ENCODE measurements around the gene CYB5R2. TPM values are rescaled to one million over a fixed set of nuclear protein-coding genes. Genes with fewer than 3 reads are reported as not detected.

CYB5R2 gene
- total and polyA plus RNA-seq, 4 donors = 0.19 to 3.7 (median 2.0) TPM

- H3K4me1 ChIP-seq (ENCODE audit: control insufficient read depth in 4 of 4, insufficient read depth in 4 of 4, low read length in 3 of 4) = no peaks in the 10 kb centered on the region
- no peaks in the 10 kb centered on the region for H3K27me3 ChIP-seq (ENCODE audit: control insufficient read depth in 4 of 4, insufficient read depth in 4 of 4, low read length in 3 of 4)
- H3K36me3 ChIP-seq (ENCODE audit: control insufficient read depth in 4 of 4, insufficient read depth in 3 of 4, low read depth in 1 of 4, low read length in 3 of 4) = peaks cover 9 to 84% (median 77%) of the 10 kb centered on the region in 4 donors
- H3K4me3 ChIP-seq (ENCODE audit: low read depth in 1 of 3, low read length in 3 of 3) = no peak overlapping the region
- WGBS = 70% methylated on average over 5 of the region's 5 CpGs
- H3K9ac ChIP-seq (ENCODE audit: low read depth in 1 of 2, low read length in 2 of 2) = no peak overlapping the region
- no peaks in the 10 kb centered on the region for H3K9me3 ChIP-seq (ENCODE audit: control insufficient read depth in 4 of 4, low read length in 3 of 4)
- H3K27ac ChIP-seq (ENCODE audit: low read depth in 1 of 2, low read length in 2 of 2) = no peak overlapping the region
- no peak for DNase-seq (ENCODE audit: low spot score)
- TF ChIP-seq JUND (IDR thresholded peaks at IDR 0.05) = no peak
These were observed 34.3 kb downstream of the CYB5R2 start for GRCh38 chr11:7638710-7639642.

DNA sequence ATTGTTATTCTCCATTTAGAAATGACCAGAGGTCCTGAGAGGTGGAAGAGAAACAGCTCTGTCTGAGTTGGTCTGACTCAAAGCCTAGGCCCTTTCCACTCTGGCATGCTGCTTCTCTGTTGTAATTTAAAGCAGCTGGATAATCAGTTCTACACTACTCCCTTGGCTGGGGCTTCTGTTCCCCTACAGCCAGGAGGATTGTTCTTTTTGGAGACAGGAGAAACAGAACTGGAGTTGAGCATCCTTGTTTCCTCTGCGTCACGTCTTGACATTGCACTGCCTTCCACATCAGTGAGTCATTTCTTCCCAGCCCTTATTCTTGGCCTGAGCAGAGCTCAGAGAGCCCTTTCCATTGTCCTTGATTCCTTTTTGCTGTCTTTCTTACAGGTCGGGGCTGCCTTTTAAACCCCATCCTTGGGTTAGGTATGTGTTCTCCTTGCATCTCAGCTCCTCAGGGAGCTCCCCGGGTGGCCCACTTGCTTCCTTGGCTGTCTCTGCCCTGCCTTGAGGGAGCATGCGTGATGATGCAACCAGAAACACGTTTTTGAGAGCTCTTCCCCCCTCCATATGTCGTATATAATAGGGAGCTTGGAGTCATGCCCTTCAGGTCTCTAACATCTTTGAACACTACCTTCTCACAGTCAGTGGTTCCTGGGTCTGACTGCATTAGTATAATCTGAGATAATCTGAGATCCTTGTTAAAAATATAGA is 35.7 kb downstream of the CYB5R2 start:
- H3K9me3 ChIP-seq (ENCODE audit: control insufficient read depth in 4 of 4, low read length in 3 of 4) = no peaks in the 10 kb centered on the region
- no peak for DNase-seq (ENCODE audit: low spot score)
- TF ChIP-seq REST (IDR thresholded peaks at IDR 0.05) = no peak
- TF ChIP-seq YY1 (IDR thresholded peaks at IDR 0.05) = no peak
- no peak for TF ChIP-seq JUND (IDR thresholded peaks at IDR 0.05)
- no peak for TF ChIP-seq ATF3 (IDR thresholded peaks at IDR 0.05)
- no peak for TF ChIP-seq NR2F2 (IDR thresholded peaks at IDR 0.05)
- TF ChIP-seq MAX (IDR thresholded peaks at IDR 0.05) = no peak
- no peak for TF ChIP-seq EGR1 (IDR thresholded peaks at IDR 0.05; ENCODE audit: low read depth in 2 of 2)
- no peak for TF ChIP-seq HNF4G (IDR thresholded peaks at IDR 0.05)
- WGBS = 82% methylated on average over 7 of the region's 7 CpGs
- no peaks in the 10 kb centered on the region for H3K27me3 ChIP-seq (ENCODE audit: control insufficient read depth in 4 of 4, insufficient read depth in 4 of 4, low read length in 3 of 4)
- no peaks in the 10 kb centered on the region for H3K4me1 ChIP-seq (ENCODE audit: control insufficient read depth in 4 of 4, insufficient read depth in 4 of 4, low read length in 3 of 4)
- H3K36me3 ChIP-seq (ENCODE audit: control insufficient read depth in 4 of 4, insufficient read depth in 3 of 4, low read depth in 1 of 4, low read length in 3 of 4) = peaks cover 6 to 86% (median 82%) of the 10 kb centered on the region in 4 donors
- no peak overlapping the region for H3K4me3 ChIP-seq (ENCODE audit: low read depth in 1 of 3, low read length in 3 of 3)
- H3K9ac ChIP-seq (ENCODE audit: low read depth in 1 of 2, low read length in 2 of 2) = no peak overlapping the region
- no peak overlapping the region for H3K27ac ChIP-seq (ENCODE audit: low read depth in 1 of 2, low read length in 2 of 2)

DNA sequence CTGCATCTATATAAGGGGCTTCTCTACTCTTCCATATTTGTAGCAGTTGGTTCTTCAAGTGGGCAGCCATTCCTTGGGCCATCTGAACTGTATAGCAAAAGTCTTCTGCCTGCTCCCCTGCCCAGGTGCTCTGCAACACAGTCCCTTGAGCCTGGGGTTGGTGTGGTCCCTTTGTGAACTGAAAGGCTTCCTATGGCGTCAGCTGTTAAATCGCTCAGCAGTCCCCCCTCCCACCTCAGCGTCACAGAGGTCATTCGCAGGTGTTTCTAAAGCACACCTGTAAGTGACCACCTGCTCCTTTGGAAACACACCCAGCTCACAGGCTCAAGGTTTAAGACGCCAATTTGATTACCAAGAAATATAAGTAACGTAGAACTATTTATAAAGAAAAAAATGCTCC is 37.0 kb downstream of the CYB5R2 start:
- WGBS = 77% methylated on average over 6 of the region's 6 CpGs

More for the DNA sequence above, 37.0 kb downstream of the CYB5R2 start:
- TF ChIP-seq EGR1 (IDR thresholded peaks at IDR 0.05; ENCODE audit: low read depth in 2 of 2) (no peak), TAF1 (conservative IDR thresholded peaks at IDR 0.05) (no peak), FOXA1 (IDR thresholded peaks at IDR 0.05) (no peak), ZBTB33 (IDR thresholded peaks at IDR 0.05) (no peak), GABPA (IDR thresholded peaks at IDR 0.05 in 1 of 2, conservative IDR thresholded peaks at IDR 0.05 in 1 of 2) (no peak), ATF3 (IDR thresholded peaks at IDR 0.05) (no peak), SP1 (IDR thresholded peaks at IDR 0.05) (no peak), REST (IDR thresholded peaks at IDR 0.05) (no peak)
- Histone ChIP-seq H3K9ac (ENCODE audit: low read depth in 1 of 2, low read length in 2 of 2) (no peak overlapping the region), H3K27me3 (ENCODE audit: control insufficient read depth in 4 of 4, insufficient read depth in 4 of 4, low read length in 3 of 4) (no peaks in the 10 kb centered on the region), H3K36me3 (ENCODE audit: control insufficient read depth in 4 of 4, insufficient read depth in 3 of 4, low read depth in 1 of 4, low read length in 3 of 4) (peaks cover 2 to 86% (median 83%) of the 10 kb centered on the region in 4 donors), H3K27ac (ENCODE audit: low read depth in 1 of 2, low read length in 2 of 2) (no peak overlapping the region), H3K4me3 (ENCODE audit: low read depth in 1 of 3, low read length in 3 of 3) (no peak overlapping the region), H3K4me1 (ENCODE audit: control insufficient read depth in 4 of 4, insufficient read depth in 4 of 4, low read length in 3 of 4) (no peaks in the 10 kb centered on the region), H3K9me3 (ENCODE audit: control insufficient read depth in 4 of 4, low read length in 3 of 4) (no peaks in the 10 kb centered on the region)
- DNase-seq (ENCODE audit: low spot score) = no peak
